Measurements from ENCODE around the gene SEPHS2.

Gene SEPHS2

GRCh38 chr16:30444231-30445148, 1.2 kb downstream of the SEPHS2 start:
- no peak for TF ChIP-seq ZBTB7A (IDR thresholded peaks at IDR 0.05; ENCODE audit: low read depth)
- no peak for TF ChIP-seq TEAD4 (IDR thresholded peaks at IDR 0.05)
- TF ChIP-seq NFIC (IDR thresholded peaks at IDR 0.05): no peak
- no peak for TF ChIP-seq RAD21 (IDR thresholded peaks at IDR 0.05; ENCODE audit: low read depth)
- no peak for TF ChIP-seq TCF12 (IDR thresholded peaks at IDR 0.05; ENCODE audit: low read depth)
- no peak for TF ChIP-seq CEBPB (IDR thresholded peaks at IDR 0.05)
- TF ChIP-seq MAX (IDR thresholded peaks at IDR 0.05): no peak

GRCh38 chr16:30443631-30444030, 2.0 kb downstream of the SEPHS2 start:
- no peak for TF ChIP-seq EP300 (IDR thresholded peaks at IDR 0.05; ENCODE audit: borderline replicate concordance)
- TF ChIP-seq RAD21 (IDR thresholded peaks at IDR 0.05; ENCODE audit: low read depth): no peak
- no peak for TF ChIP-seq TEAD4 (IDR thresholded peaks at IDR 0.05)
- TF ChIP-seq REST (IDR thresholded peaks at IDR 0.05; ENCODE audit: low read depth): no peak
- no peak for TF ChIP-seq ZBTB7A (IDR thresholded peaks at IDR 0.05; ENCODE audit: low read depth)
- no peak for TF ChIP-seq MAX (IDR thresholded peaks at IDR 0.05)
- TF ChIP-seq NFIC (IDR thresholded peaks at IDR 0.05): no peak
- no peak for TF ChIP-seq USF1 (IDR thresholded peaks at IDR 0.05)

GRCh38 chr16:30439720-30440348, 5.8 kb downstream of the SEPHS2 start:
- no peak for TF ChIP-seq RAD21 (IDR thresholded peaks at IDR 0.05; ENCODE audit: low read depth)
- TF ChIP-seq YY1 (IDR thresholded peaks at IDR 0.05; ENCODE audit: low read depth): no peak
- no peak for TF ChIP-seq EP300 (IDR thresholded peaks at IDR 0.05; ENCODE audit: borderline replicate concordance)
- TF ChIP-seq EGR1 (IDR thresholded peaks at IDR 0.05): no peak
- TF ChIP-seq REST (IDR thresholded peaks at IDR 0.05; ENCODE audit: low read depth): no peak
- no peak for TF ChIP-seq CEBPB (IDR thresholded peaks at IDR 0.05)
- no peak for TF ChIP-seq NFIC (IDR thresholded peaks at IDR 0.05)
- no peak for TF ChIP-seq USF1 (IDR thresholded peaks at IDR 0.05)
- no peak for TF ChIP-seq FOXM1 (IDR thresholded peaks at IDR 0.05; ENCODE audit: borderline replicate concordance, low read depth)
- TF ChIP-seq MAX (IDR thresholded peaks at IDR 0.05): no peak
- TF ChIP-seq CREB1 (IDR thresholded peaks at IDR 0.05; ENCODE audit: low read depth): no peak
- no peak for TF ChIP-seq TCF12 (IDR thresholded peaks at IDR 0.05; ENCODE audit: low read depth)

- TF ChIP-seq FOXM1 (IDR thresholded peaks at IDR 0.05; ENCODE audit: borderline replicate concordance, low read depth) (no peak), EGR1 (IDR thresholded peaks at IDR 0.05) (no peak), CEBPB (IDR thresholded peaks at IDR 0.05) (no peak), YY1 (IDR thresholded peaks at IDR 0.05; ENCODE audit: low read depth) (no peak), TAF1 (IDR thresholded peaks at IDR 0.05; ENCODE audit: low read depth) (no peak), ZBTB7A (IDR thresholded peaks at IDR 0.05; ENCODE audit: low read depth) (no peak), NFIC (IDR thresholded peaks at IDR 0.05) (no peak), CREB1 (IDR thresholded peaks at IDR 0.05; ENCODE audit: low read depth) (no peak), MAX (IDR thresholded peaks at IDR 0.05) (no peak), REST (IDR thresholded peaks at IDR 0.05; ENCODE audit: low read depth) (no peak), USF1 (IDR thresholded peaks at IDR 0.05) (no peak)
Observed at GRCh38 chr16:30438835-30439234, 6.8 kb downstream of the SEPHS2 start.
